Prostate gland (tissue), 2 donors: ENCODE results near the gene MRPL1. TPM values are rescaled to one million over a fixed set of nuclear protein-coding genes. Genes with fewer than 3 reads are reported as not detected.

Experiments used
- DNase-seq: peaks from one replicate; pipeline ENCODE4 v3.0.0-alpha.2; 2019; ENCODE audit warnings: low spot score
- H3K27ac ChIP-seq, 2 donors: fragments of 200-600 bp; sonication (generic); 2 replicates each; pipeline ENCODE4 v1.5.1; 2017 to 2019
- H3K27me3 ChIP-seq: fragments of 200-600 bp; sonication (generic); replicated peaks from 2 replicates; pipeline ENCODE4 v1.5.1; 2019; ENCODE audit not compliant: insufficient read depth
- H3K36me3 ChIP-seq, 2 donors: fragments of 200-600 bp; sonication (generic); 1 replicate in 1 of 2; 2 replicates in 1 of 2; pipeline versions ENCODE4 v1.5.1 to v1.8.1; 2017 to 2019
- H3K4me1 ChIP-seq: fragments of 200-600 bp; sonication (generic); replicated peaks from 2 replicates; pipeline ENCODE4 v1.5.1; 2019
- H3K4me3 ChIP-seq, 2 donors: fragments of 200-600 bp; sonication (generic); 2 replicates each; pipeline ENCODE4 v1.5.1; 2017 to 2019
- H3K9me3 ChIP-seq: fragments of 200-600 bp; sonication (generic); 2 replicates; pipeline ENCODE4 v1.5.1; 2017
- CTCF ChIP-seq, 4 experiments: fragments of 200-600 bp in 2 of 4; fragments of 450-650 bp in 2 of 4; sonication (generic) in 2 of 4; IDR thresholded peaks; 1 replicate in 3 of 4; 2 replicates in 1 of 4; pipeline ENCODE4 v1.5.1; 2016 to 2019; ENCODE audit warnings: antibody characterized with exemption in 4 of 4, mild to moderate bottlenecking in 2 of 4, moderate library complexity in 2 of 4
- POLR2A ChIP-seq: fragments of 450-650 bp; IDR thresholded peaks from one replicate; pipeline ENCODE4 v1.6.1; 2016; ENCODE audit warnings: antibody characterized with exemption, mild to moderate bottlenecking
- POLR2AphosphoS5 ChIP-seq: sonication (generic); formaldehyde crosslinking; IDR thresholded peaks from one replicate; pipeline ENCODE4 v1.6.1; 2017; ENCODE audit warnings: antibody characterized with exemption
- WGBS: methylation state at CpG from one replicate; pipeline ENCODE4 v1.1.5; 2018; 5-methylcytosine and 5-hydroxymethylcytosine counted together
- intact Hi-C: fragments of 100-400 bp; cut with DNase I; formaldehyde crosslinking; loops from one replicate; pipeline ENCODE4 v1.14.2; 2022
- total RNA-seq, 2 donors: library from RNA; depleted of rRNA; stranded (reverse); fragments of >200 nt; gene quantifications; one replicate each; pipeline ENCODE4 v1.1.0, GENCODE V29; 2016

The MRPL1 gene
- total RNA-seq, 2 donors from 2014 or later: 9.1 to 21.4 TPM

DNA sequence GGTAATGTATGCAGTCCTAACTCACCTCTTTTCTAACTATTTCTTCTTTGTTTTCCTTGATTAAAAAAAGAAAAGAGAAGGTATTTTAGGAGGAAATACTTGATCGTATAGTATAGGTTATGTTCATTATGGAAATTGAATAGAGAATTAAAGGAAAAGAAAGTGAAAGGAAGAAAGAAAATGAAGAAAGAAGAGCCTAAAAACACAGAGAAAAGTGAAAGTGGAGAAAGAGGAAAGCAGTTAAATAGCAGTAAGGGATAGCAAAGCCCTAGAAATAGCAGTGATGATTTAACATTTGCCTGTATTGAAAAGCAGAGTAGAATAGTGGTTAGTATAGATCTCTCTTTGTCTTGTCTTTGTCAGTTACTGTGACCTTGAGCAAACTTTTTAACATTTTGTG is 37.0 kb downstream of the MRPL1 start:
- Histone ChIP-seq H3K9me3 (no peaks in the 10 kb centered on the region), H3K4me1 (no peaks in the 10 kb centered on the region), H3K27me3 (no peaks in the 10 kb centered on the region), H3K4me3 (no peak overlapping the region), H3K27ac (no peak overlapping the region), H3K36me3 (no peaks in the 10 kb centered on the region)
- intact Hi-C loops: no loop called here
- TF ChIP-seq CTCF (IDR thresholded peaks at IDR 0.05): no peak
- TF ChIP-seq POLR2AphosphoS5: no peak
- no peak for TF ChIP-seq POLR2A
- WGBS: 83% methylated on average over 1 of the region's 1 CpG
- no peak for DNase-seq

DNA sequence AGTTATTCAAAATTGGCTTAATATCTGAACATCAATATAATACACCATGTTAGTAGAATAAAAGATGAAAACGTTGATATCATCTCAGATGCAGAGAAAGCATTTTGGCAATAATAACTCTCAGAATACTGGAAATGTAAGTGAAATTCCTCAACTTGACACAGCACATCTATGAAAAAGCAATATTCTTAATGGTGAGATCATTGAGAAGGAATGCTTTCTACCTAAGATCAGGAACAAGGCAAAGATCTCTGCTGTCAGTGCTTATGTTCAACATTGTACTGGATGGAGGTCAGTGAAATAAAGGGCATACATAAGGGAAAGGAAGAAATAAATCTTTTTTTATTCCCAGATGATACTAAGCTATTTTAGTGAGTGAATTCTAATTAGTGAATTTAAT is 40.6 kb downstream of the MRPL1 start:
- no peaks in the 10 kb centered on the region for H3K27me3 ChIP-seq
- intact Hi-C loops: no loop called here
- no peak overlapping the region for H3K27ac ChIP-seq
- H3K4me3 ChIP-seq: no peak overlapping the region
- no peak for DNase-seq
- TF ChIP-seq POLR2AphosphoS5 (no peak), CTCF (IDR thresholded peaks at IDR 0.05) (no peak), POLR2A (no peak)
- H3K4me1 ChIP-seq: no peaks in the 10 kb centered on the region
- 83% methylated on average over 1 of the region's 1 CpG for WGBS
- no peaks in the 10 kb centered on the region for H3K36me3 ChIP-seq
- H3K9me3 ChIP-seq: no peaks in the 10 kb centered on the region

GRCh38 chr4:77905651-77906263 is 43.1 kb downstream of the MRPL1 start:
- no peak overlapping the region for H3K4me3 ChIP-seq
- no peaks in the 10 kb centered on the region for H3K36me3 ChIP-seq
- TF ChIP-seq POLR2A: no peak
- no peak for TF ChIP-seq POLR2AphosphoS5
- no peak for TF ChIP-seq CTCF (IDR thresholded peaks at IDR 0.05)
- H3K27me3 ChIP-seq: no peaks in the 10 kb centered on the region
- intact Hi-C loops: no loop called here
- no peak overlapping the region for H3K27ac ChIP-seq
- no peaks in the 10 kb centered on the region for H3K9me3 ChIP-seq
- H3K4me1 ChIP-seq: no peaks in the 10 kb centered on the region
- DNase-seq: no peak

GRCh38 chr4:77910676-77911075 is 48.0 kb downstream of the MRPL1 start:
- intact Hi-C loops: no loop called here
- Histone ChIP-seq H3K4me3 (no peak overlapping the region), H3K9me3 (no peaks in the 10 kb centered on the region), H3K27ac (no peak overlapping the region), H3K4me1 (no peaks in the 10 kb centered on the region), H3K36me3 (no peaks in the 10 kb centered on the region), H3K27me3 (no peaks in the 10 kb centered on the region)
- no peak for DNase-seq
- TF ChIP-seq POLR2AphosphoS5 (no peak), CTCF (IDR thresholded peaks at IDR 0.05) (no peak)

DNA sequence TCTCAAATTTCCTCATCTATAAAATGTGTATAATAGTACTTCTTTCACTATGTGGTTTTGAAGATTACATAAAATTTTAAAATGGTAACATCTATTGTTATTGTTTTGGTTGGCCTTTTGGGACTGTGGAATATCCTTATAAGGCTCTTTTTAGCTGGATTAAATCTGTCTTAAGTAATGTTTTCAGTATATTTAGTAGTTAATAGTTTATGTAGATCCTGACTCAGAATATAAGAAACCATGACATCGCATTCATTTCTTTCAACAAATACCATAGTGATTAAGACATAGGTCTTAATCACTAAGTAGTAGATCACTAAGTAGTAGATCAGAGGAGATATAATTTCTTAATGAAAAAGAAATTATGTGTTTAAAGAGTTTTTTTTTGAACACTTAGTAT is 48.5 kb downstream of the MRPL1 start:
- Histone ChIP-seq H3K9me3 (no peaks in the 10 kb centered on the region), H3K27ac (no peak overlapping the region), H3K27me3 (no peaks in the 10 kb centered on the region), H3K36me3 (no peaks in the 10 kb centered on the region), H3K4me1 (no peaks in the 10 kb centered on the region), H3K4me3 (no peak overlapping the region)
- intact Hi-C loops: no loop called here
- DNase-seq: no peak
- TF ChIP-seq POLR2A (no peak), POLR2AphosphoS5 (no peak), CTCF (IDR thresholded peaks at IDR 0.05) (no peak)
- WGBS: 98% methylated on average over 1 of the region's 1 CpG
